Activated CD8-positive, alpha-beta memory T cell treated with anti-CD3 and anti-CD28 coated beads, Interleukin-2, amount 50 U/mL, for 24 hours (primary cell): ENCODE measurements around the gene XXYLT1.
"Not testable (repeated sequence)": the region's sequence is repeated elsewhere in the genome, so short reads cannot be mapped to it uniquely, and the experiment has no call there.

ENCODE experiments used
- DNase-seq: peaks from one replicate; pipeline ENCODE4 v3.0.0-alpha.2; 2020; ENCODE audit errors: extremely low read depth

XXYLT1 gene

DNA sequence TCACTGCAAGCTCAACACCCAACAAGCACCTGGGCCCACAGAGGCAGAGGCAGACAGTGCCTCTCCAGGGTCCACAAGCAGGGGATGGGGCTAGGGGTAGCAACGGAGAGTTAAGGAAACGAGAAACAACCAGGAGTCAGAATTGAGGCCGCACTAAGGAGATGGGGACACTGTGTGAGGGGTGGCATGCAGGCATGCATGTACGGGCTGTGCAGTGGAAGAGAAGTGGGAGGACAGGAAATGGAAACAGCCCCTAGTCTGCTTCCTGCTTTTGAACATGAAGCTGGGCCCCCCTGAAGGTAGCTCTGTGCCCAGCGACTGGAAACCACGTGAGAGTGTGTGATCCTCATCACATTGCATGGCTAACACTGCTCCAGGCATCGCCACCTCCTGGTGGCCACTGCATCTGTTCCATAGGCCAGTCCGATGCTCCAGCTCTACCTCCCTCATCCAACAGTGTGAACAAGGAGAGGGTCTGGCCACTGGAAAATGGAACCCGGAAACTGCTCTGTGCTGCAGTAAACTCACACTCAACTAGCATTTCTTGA is 44.0 kb downstream of the XXYLT1 start:
- no peak for DNase-seq

DNA sequence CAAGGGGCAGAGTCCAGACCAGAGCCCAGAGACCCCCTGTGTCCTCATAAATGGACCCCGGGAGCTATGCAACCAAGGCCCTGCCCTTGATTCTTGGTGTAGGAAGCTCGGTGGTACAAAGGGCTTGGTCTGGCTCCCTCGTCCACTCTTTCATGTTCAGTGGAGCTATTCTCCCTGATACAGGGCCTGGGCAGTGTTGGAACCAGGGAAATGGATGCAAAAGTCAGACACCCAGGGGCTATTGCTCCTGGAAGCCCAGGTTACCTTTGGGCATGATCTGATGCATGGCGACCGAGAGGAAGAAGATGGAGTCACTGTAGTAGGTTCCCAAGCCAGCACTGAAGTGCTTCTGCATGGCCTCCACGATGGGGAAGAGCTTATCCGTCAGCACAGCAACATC is 44.5 kb downstream of the XXYLT1 start:
- DNase-seq = no peak

DNA sequence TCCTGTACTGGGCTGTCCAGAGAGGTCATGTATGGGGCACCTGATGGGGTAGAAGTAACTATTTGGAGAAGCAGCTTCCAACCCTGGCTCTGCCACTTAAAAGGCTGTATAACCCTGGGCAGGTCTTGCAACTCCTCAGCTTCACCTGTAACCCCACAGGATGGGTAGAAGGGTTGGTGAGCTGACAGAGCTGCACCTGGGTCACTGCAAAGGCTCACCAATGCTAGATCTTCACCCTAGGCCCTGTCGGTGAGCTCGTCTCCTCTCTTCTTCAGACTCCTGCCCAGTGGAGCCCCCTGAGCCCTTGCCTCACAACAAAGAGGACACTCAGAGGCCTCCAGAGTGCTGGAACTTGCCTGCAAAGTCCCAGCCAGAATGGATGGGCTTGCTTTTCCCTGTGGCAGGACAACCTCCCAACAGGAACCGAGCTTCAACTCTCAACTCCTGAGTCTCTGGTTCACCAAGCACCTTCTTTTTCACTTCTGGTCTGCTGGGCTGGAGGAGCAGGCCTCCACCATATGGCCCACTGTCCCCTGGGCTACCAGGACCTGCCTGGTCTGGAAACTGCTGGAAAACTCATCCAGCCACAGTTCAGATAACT is 45.9 kb downstream of the XXYLT1 start:
- no peak for DNase-seq

DNA sequence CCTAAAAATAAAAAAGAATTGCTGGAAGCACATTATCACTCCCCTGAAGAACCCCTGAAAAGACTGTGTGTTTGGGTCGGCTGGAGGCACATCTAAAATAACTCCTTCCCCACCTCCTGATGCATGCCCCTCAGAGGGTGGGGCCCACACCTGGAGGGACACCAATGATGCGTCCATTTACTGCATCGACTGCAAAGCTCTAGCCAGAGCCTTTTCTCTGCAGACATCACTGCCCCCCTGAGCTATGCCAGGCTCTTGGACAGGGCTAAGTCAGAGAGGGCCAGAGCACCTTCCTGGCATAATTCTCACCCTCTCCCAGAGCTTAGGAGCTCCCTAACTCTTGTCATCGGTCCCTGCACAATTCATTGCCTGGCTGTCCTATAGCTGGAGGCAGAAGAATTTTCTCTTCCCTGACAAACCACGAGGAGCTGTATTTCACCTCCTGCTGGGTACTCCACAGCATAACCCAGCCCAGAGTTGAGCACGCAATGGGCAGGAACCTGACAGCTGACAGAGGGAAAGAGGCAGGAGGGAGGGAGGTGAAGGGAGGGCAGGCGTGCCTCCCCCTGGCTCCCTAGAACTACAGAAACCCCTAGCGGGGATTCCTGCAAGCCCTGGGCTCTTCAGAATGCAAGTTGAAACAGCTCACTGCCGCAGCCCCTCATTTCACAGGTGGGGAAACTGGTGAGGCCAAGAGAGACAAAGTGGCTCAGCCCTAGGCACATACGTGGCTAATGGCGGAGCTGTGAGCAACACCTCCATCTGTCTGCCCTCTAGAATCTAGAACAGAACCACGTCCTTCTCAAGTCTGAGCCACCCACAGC is 46.6 kb downstream of the XXYLT1 start:
- no peak for DNase-seq

DNA sequence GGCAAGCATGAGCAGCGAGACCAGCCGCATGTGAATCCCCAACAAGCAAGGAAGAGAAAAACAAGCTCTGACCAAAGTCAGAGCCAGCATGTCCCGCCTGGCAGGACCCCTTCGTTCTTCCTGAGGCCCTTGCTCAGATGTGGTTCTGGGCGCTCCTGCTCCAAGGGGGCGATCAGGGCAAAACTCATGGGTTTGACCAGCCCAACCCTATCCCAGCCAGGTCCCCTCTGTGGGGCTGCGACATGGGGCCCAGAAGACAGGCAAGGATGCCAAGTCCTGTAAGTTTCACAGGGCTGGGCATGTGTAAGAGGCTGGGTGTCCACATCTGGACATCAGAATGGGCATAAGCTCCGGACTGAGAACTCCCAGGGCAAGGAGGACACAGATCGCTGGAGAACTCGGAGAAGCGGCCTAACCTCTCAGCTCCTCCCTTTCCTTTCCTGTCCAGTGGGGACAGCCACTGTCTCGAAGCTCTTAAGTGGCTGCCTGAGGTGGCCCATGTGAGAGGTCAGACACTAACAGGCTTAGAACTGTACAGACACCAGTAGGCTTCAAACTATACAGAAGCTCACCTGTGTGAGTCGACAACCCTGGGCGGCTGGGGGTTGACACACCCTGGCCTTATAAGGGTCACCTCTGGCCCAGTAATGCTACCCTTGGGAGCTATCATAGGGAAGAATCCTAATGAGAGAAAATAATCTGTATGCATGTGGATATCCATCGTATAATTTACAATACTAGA is 48.9 kb downstream of the XXYLT1 start:
- DNase-seq = no peak

DNA sequence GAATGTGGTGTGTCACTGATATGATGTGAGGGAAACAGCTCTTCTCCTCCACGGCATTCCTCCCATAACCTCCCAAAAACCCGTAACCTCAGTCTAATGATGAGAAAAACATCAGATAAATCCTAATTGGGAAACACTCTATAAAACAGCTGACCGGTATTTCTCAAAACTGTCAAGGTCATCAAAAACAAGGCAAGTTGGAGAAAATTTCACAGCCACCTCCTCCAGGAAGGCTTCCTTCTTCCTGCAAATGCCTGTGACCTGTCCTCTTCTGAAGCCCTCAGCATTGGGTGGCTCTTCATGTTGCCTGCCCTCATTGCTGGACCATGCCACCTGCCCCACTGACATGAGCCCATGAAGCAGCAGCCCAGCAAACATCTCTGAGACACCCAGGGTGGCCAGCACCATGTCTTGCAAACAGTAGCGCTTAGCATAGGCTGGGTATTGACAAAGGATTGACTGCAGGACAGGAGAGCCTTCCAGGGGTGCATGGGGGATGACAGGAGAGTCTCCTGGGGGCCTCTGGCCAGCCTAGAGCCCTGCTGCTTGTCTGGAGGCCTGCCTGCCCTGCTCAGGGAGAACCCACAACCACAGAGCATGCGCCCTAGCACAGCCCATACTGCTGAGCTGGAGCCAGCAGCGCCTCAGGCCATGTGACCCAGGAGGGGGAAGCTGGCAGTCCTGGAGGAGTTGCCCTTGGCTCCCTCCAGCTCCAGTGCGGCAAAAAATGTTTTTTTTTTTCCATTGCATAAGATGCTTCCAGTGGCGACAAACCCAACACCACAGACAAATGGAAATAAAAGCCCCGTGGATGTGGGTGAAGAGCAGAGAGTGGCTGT is 49.7 kb downstream of the XXYLT1 start:
- no peak for DNase-seq

DNA sequence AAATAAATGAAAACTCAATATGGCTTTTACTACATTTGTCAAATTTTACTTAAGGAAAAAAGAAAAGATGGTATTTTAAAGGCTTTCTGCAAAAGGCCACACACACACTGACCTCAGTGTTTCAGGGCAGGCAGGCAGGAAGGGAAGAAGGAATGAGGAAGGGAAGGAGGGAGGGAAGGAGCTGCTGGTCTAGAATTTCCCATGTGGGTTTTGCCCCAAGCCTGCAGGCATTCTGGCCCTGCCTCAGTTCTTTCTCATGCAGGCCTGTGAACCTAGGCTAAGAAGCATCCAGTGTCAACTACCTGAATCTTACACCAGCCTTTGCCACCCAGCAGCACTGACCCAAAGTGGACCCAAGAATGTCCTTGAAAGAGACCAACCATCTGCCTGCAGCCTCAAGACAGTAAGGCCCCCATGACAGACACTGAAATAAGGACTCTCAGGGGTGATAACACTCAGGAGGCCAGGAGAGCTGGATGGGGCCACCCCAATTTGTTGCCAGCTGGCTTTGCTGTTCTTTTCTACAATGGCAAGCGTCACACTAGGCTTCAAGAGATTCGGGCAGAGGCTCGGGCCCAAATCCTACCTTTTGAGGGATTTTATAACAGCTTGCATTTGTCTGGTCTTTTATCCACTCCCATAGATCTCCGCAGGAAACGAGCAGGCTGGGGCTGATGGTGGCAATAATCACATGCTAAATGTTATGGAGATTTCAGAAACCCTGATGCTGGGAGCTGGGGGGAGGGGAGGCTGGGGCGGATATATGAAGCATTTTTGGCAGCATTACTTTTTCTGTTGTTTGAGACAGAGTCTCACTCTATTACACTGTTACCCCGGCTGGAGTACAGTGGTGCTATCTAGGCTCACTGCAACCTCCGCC is 51.4 kb downstream of the XXYLT1 start:
- DNase-seq = no peak

DNA sequence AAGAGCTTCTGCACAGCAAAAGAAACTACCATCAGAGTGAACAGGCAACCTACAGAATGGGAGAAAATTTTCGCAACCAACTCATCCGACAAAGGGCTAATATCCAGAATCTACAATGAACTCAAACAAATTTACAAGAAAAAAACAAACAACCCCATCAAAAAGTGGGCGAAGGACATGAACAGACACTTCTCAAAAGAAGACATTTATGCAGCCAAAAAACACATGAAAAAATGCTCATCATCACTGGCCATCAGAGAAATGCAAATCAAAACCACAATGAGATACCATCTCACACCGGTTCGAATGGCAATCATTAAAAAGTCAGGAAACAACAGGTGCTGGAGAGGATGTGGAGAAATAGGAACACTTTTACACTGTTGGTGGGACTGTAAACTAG is 52.6 kb downstream of the XXYLT1 start:
- DNase-seq = not testable (repeated sequence)

DNA sequence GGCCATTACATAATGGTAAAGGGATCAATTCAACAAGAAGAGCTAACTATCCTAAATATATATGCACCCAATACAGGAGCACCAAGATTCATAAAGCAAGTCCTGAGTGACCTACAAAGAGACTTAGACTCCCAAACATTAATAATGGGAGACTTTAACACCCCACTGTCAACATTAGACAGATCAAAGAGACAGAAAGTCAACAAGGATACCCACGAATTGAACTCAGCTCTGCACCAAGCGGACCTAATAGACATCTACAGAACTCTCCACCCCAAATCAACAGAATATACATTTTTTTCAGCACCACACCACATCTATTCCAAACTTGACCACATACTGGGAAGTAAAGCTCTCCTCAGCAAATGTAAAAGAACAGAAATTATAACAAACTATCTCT is 55.4 kb downstream of the XXYLT1 start:
- DNase-seq = not testable (repeated sequence)

DNA sequence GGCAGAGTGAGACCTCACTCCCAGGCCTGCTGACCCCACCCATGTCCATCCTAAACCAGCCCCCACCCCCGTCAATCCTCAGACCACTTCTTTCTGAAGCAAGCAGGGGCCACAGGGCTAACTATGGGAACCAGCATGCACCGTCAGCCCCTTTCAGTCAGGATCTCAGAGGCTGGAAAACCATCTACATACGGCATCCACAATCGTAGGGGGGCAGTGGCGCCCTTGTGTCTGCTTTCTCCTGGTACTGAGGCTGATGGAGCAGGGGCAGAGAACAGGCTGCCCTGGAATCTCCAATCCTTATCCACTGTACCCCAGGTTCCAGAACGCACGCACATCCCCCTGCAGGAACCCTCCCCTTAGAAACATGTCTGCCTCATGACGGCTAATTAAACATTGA is 56.6 kb downstream of the XXYLT1 start:
- DNase-seq = no peak

DNA sequence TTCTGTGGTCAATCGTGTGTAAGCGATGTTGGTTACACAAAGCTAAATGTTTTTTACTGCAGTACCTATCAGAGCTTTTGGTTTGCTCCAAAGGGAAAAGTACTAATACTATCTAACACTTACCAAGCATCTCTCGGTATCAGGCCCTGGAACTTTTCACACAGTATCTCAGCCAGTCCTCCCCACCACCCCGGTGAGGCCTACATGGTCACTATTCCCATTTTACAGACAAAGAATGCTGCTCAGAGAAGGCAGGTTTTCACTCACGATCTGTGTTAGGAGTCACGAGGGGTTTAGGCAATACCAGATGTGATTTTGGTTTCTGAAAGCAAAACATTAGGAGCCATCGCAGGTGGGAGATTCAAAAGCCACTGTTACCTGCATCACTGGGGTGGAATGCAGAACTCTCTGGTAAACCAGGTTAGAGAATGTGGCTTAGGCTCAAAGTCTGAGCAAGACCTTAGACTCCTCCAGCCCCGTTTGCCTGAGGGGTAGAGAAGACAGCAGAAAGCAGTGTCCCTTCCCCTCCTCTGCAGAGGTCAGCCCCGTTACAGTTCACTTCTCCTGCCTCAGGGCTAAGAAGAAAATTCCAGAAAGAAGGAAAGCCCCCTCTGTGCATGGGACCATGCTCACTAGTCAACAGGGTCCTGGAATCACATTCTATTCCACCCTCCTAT is 57.2 kb downstream of the XXYLT1 start:
- DNase-seq = no peak

DNA sequence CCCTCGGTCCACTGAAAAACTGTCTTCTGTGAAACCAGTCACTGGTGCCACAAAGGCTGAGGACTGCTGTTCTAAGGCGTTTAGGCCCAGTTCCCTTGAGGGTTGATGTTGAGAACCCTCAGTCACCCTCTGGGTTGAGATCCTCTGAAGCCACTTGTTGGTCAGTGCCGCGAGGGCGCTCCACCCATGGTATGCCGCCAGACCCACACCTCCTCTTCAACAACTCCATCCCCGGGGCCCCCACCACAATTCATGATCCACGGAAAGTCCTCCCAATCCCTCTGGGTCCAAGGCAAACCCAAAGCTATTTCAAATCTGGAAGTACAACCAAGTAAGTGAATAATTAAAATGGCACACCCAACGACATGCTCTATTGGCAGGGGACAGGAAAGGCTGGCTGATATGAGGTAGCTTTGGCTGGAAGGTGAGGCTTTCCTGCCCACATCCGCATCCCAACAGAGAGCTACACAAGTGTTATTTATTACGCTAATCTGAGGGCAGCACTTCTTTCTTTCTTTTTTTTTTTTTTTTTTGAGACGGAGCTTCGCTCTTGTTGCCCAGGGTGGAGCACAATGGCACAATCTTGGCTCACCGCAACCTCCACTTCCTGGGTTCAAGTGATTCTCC is 58.1 kb downstream of the XXYLT1 start:
- no peak for DNase-seq

DNA sequence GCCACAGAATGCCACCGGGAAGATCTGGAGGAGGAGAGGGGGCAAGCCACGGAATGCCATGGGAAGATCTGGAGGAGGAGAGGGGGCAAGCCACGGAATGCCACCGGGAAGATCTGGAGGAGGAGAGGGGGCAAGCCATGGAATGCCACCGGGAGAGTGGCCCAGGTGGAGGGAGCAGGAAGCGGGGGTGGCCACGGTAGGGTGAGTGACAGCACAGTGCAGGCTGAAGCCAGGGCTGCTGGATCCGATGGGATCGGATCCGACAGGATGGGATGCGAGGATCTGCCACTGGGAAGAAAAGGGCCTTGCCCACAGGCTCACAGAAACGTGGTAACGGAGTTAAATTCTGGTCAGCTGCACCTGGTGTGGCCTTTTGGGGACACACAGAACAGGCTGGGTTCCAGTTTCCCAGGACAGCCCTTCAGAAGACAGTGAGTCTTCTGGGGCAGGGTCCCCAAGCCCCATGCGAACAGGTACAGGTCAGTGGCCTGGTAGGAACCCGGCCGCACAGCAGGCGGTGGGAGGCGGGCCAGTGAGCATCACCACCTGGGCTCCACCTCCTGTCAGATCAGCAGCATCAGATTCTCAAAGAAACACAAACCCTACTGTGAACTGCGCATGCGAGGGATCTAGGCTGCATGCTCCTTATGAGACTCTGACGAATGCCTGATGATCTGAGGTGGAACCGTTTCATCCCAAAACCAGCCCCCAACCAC is 58.8 kb downstream of the XXYLT1 start:
- no peak for DNase-seq

DNA sequence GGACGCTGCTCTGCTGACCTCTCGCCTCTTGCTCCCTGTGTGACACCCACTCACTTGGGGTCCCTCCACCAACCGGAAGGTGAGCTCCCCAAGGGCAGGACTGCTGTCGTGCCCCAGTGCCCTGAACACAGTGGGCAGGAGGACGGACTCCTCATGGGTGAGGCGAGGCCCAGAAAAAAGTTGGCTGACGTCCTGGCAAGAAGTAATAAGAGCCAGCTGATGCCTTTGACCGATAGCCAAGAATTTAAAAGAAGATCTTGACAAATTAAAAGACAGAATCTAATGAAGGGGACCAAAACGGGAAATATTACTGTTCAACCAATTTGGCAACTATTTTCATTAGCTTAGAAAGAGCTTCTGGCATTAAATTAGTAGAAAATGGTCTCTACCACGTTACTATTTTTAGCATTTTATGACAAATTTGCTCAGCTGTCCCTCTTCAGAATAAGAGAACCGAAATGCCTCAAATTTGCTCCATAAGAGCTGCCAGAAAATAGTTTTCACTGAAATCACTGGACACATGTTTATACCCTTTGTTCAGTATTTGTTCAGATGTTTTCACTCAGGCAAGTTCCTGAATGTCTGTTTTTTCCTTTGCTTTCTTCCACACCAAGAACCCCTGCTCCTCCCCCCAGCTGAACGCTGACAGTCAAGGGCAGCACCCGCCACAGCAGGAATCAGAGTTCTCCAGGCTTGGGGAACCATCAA is 60.5 kb downstream of the XXYLT1 start:
- no peak for DNase-seq

DNA sequence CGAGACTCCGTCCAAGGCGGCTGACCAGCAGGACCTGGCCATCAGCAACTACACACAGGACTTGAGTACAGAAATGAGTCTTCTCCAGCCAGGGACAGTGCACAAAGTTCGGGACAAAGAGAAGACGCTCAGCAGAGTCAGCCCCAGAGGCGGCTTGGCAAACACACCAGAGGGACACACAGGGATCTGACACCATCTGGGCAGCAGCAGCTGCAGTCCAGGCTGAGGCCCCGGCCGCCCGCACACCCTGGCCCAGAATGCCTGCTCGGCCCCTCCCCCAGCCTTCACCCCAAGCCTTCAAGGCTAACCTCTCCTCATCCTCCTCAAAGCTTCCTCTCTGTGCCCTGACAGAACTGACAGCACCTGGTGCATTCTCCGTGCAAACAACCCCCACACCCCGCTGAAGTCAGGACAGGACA is 61.1 kb downstream of the XXYLT1 start:
- no peak for DNase-seq

DNA sequence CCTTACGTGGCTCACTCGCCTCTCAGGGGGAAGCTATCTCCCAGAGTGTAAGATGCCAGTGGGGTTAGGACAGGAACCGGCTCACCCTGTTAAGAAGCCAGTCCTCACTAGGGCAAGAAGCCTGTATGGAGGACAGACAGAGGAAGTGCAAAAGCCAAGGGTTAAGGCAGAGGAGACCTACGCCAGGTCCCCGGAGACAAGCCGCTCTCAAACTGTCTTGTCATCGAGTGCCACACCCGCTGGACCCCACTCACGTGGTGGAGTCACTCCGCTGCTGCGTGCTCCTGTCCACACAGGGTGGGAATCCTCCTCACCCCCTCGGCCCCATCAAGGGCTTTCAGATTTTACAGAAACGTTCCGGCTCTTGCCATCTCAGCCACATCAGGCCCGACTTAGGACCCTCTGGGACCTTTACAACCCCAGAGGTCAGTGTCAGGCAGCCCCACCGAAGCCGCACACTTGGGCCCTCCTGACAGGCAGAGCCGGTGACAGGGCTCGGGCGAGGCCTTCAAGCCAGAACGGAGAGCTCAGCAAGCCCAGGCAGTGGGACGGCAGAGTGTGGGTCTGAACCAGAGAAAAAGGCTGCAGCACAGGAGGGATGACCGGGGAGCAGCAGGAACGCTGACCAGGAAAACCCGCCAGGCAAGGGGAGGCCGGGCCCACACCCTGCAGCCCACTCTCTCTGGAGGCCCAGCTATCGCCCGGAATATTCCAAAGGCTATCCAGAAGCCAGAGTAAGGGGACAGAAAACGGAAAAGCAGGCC is 61.7 kb downstream of the XXYLT1 start:
- DNase-seq = no peak

DNA sequence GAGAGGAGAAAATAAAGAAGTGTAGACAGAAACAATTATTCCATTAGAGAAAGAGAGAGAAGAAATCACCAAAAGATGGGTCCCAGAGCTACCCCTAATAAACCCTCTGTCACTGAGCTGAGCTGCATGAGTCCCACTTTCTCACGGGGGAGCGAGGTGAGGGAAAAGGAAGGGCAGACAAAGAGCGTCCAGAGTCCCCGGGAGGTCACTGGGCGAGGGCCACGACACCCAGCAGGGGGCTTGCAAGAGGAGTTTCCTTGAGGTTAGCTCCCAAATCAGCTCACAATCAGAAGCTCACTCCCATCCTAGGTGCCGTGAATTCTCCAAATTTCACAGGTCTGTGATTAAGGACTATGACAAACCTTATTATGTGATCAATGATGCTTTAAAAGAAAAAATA is 62.3 kb downstream of the XXYLT1 start:
- DNase-seq = no peak

DNA sequence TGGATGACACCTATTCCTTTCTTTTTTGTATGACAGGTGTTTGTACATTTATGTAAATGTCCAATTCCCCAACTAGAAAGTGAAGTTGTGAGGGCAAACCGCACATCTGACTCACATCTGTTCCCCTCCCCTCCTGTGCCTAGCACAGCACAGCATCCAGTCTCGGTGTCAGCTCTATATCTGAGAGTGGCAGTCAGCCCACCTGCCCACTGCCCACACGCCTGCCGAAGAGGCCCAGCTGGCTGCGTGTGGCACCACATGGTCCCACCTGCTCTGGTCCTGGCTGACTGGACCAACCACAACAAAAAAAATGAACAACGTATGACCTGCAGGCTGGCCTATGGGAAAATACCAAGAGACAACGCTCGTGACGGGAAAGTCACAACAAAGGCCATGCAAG is 62.8 kb downstream of the XXYLT1 start:
- no peak for DNase-seq
